Skeletal muscle satellite cell (primary cell): ENCODE data around the gene RBMS2.
"Not testable (repeated sequence)": the region's sequence is repeated elsewhere in the genome, so short reads cannot be mapped to it uniquely, and the experiment has no call there.

ENCODE experiments used
- H3K27me3 ChIP-seq: 2 replicates; pipeline ENCODE4 v1.7.0; 2013; ENCODE audit warnings: low read length; ENCODE audit not compliant: control insufficient read depth, insufficient read depth
- H3K36me3 ChIP-seq: 2 replicates; pipeline ENCODE4 v1.7.0; 2013; ENCODE audit warnings: mild to moderate bottlenecking, control low read depth, low read length; ENCODE audit not compliant: insufficient read depth
- H3K4me1 ChIP-seq: 2 replicates; pipeline ENCODE4 v1.7.0; 2013; ENCODE audit warnings: low read length; ENCODE audit not compliant: control insufficient read depth, insufficient read depth
- H3K4me2 ChIP-seq: 2 replicates; pipeline ENCODE4 v1.7.0; 2013; ENCODE audit warnings: mild to moderate bottlenecking, low read length
- H3K4me3 ChIP-seq: 2 replicates; pipeline ENCODE4 v1.7.0; 2013; ENCODE audit warnings: low read length
- H3K9ac ChIP-seq: 2 replicates; pipeline ENCODE4 v1.7.0; 2013; ENCODE audit warnings: mild to moderate bottlenecking, low read depth, low read length, moderate library complexity
- H3K9me3 ChIP-seq: replicated peaks from 2 replicates; pipeline ENCODE4 v1.7.0; 2013; ENCODE audit warnings: mild to moderate bottlenecking, control low read depth, low read length

RBMS2 gene

GRCh38 chr12:56546680-56547079 lies 25.1 kb downstream of the RBMS2 start:
- H3K4me2 ChIP-seq = no peak overlapping the region
- H3K9me3 ChIP-seq = no peaks in the 10 kb centered on the region
- H3K27me3 ChIP-seq = no peaks in the 10 kb centered on the region
- H3K4me3 ChIP-seq = no peak overlapping the region
- peaks cover 5% of the 10 kb centered on the region for H3K36me3 ChIP-seq
- no peaks in the 10 kb centered on the region for H3K4me1 ChIP-seq
- H3K9ac ChIP-seq = no peak overlapping the region

- Histone ChIP-seq H3K27me3 (no peaks in the 10 kb centered on the region), H3K4me3 (no peak overlapping the region), H3K4me2 (no peak overlapping the region), H3K9ac (no peak overlapping the region), H3K9me3 (no peaks in the 10 kb centered on the region), H3K36me3 (peaks cover 3% of the 10 kb centered on the region), H3K4me1 (no peaks in the 10 kb centered on the region)
These were observed 29.4 kb downstream of the RBMS2 start for GRCh38 chr12:56551070-56551469.

- Histone ChIP-seq H3K9me3 (no peaks in the 10 kb centered on the region), H3K9ac (peak overlapping the region; percentile 29), H3K4me1 (peaks cover 16% of the 10 kb centered on the region), H3K4me2 (peak overlapping the region; percentile 29), H3K36me3 (peaks cover 36% of the 10 kb centered on the region), H3K27me3 (no peaks in the 10 kb centered on the region), H3K4me3 (no peak overlapping the region)
These were observed 44.0 kb downstream of the RBMS2 start for GRCh38 chr12:56565510-56566101.

- Histone ChIP-seq H3K9ac (no peak overlapping the region), H3K4me3 (no peak overlapping the region), H3K4me2 (no peak overlapping the region), H3K9me3 (no peaks in the 10 kb centered on the region), H3K36me3 (peaks cover 45% of the 10 kb centered on the region), H3K4me1 (peaks cover 16% of the 10 kb centered on the region), H3K27me3 (no peaks in the 10 kb centered on the region)
These were observed 46.5 kb downstream of the RBMS2 start for GRCh38 chr12:56568146-56568545.

GRCh38 chr12:56571121-56571520 lies 49.5 kb downstream of the RBMS2 start:
- Histone ChIP-seq H3K9me3 (no peaks in the 10 kb centered on the region), H3K27me3 (no peaks in the 10 kb centered on the region), H3K36me3 (peaks cover 41% of the 10 kb centered on the region), H3K4me2 (no peak overlapping the region), H3K4me1 (peaks cover 17% of the 10 kb centered on the region), H3K9ac (no peak overlapping the region), H3K4me3 (no peak overlapping the region)

- Histone ChIP-seq H3K4me1 (peaks cover 17% of the 10 kb centered on the region), H3K9me3 (no peaks in the 10 kb centered on the region), H3K27me3 (no peaks in the 10 kb centered on the region), H3K36me3 (peaks cover 41% of the 10 kb centered on the region), H3K9ac (no peak overlapping the region), H3K4me3 (no peak overlapping the region), H3K4me2 (no peak overlapping the region)
These were observed 50.7 kb downstream of the RBMS2 start for GRCh38 chr12:56572288-56572687.

- Histone ChIP-seq H3K9ac (peak overlapping the region; percentile 50), H3K4me3 (no peak overlapping the region), H3K27me3 (no peaks in the 10 kb centered on the region), H3K4me1 (peaks cover 17% of the 10 kb centered on the region), H3K4me2 (peak overlapping the region; percentile 47), H3K9me3 (no peaks in the 10 kb centered on the region), H3K36me3 (peaks cover 33% of the 10 kb centered on the region)
These were observed 52.6 kb downstream of the RBMS2 start for GRCh38 chr12:56574210-56574609.

GRCh38 chr12:56577248-56577647 lies 55.6 kb downstream of the RBMS2 start:
- H3K27me3 ChIP-seq, H3K4me2 ChIP-seq: not testable (repeated sequence)
- H3K36me3 ChIP-seq = peaks cover 30% of the 10 kb centered on the region

GRCh38 chr12:56578983-56579546 lies 57.4 kb downstream of the RBMS2 start:
- no peaks in the 10 kb centered on the region for H3K9me3 ChIP-seq

More at GRCh38 chr12:56577248-56577647, 55.6 kb downstream of the RBMS2 start:
- H3K9ac ChIP-seq, H3K4me3 ChIP-seq, H3K9me3 ChIP-seq: not testable (repeated sequence)
- peaks cover 27% of the 10 kb centered on the region for H3K4me1 ChIP-seq

GRCh38 chr12:56581418-56582145 lies 60.0 kb downstream of the RBMS2 start:
- no peak overlapping the region for H3K4me3 ChIP-seq
- no peaks in the 10 kb centered on the region for H3K27me3 ChIP-seq
- H3K36me3 ChIP-seq = peaks cover 32% of the 10 kb centered on the region

More at GRCh38 chr12:56578983-56579546, 57.4 kb downstream of the RBMS2 start:
- Histone ChIP-seq H3K36me3 (peaks cover 34% of the 10 kb centered on the region), H3K4me1 (peaks cover 23% of the 10 kb centered on the region), H3K4me2 (no peak overlapping the region), H3K9ac (no peak overlapping the region), H3K4me3 (no peak overlapping the region), H3K27me3 (no peaks in the 10 kb centered on the region)

GRCh38 chr12:56585098-56585497 lies 63.5 kb downstream of the RBMS2 start:
- peaks cover 62% of the 10 kb centered on the region for H3K36me3 ChIP-seq
- H3K9ac ChIP-seq = no peak overlapping the region
- H3K4me1 ChIP-seq = peaks cover 27% of the 10 kb centered on the region
- H3K9me3 ChIP-seq = no peaks in the 10 kb centered on the region
- no peak overlapping the region for H3K4me2 ChIP-seq
- H3K4me3 ChIP-seq = no peak overlapping the region
- H3K27me3 ChIP-seq = no peaks in the 10 kb centered on the region

More at GRCh38 chr12:56581418-56582145, 60.0 kb downstream of the RBMS2 start:
- Histone ChIP-seq H3K4me2 (no peak overlapping the region), H3K9me3 (no peaks in the 10 kb centered on the region), H3K4me1 (peaks cover 21% of the 10 kb centered on the region), H3K9ac (no peak overlapping the region)
